Stomach smooth muscle (tissue), 2 donors: ENCODE measurements around the gene CASKIN1.

Experiments used
- H3K27ac ChIP-seq: one replicate; pipeline ENCODE4 v1.7.0; 2013; ENCODE audit warnings: mild to moderate bottlenecking, low read length, inconsistent platforms
- H3K27me3 ChIP-seq, 2 donors: one replicate each; pipeline ENCODE4 v1.7.0; 2013; ENCODE audit warnings: low read length in 2 of 2; ENCODE audit not compliant: insufficient read depth in 2 of 2, control insufficient read depth in 1 of 2
- H3K36me3 ChIP-seq, 2 donors: one replicate each; pipeline ENCODE4 v1.7.0; 2013; ENCODE audit warnings: low read length in 2 of 2; ENCODE audit not compliant: control insufficient read depth in 2 of 2, insufficient read depth in 2 of 2
- H3K4me1 ChIP-seq: one replicate; pipeline ENCODE4 v1.7.0; 2013; ENCODE audit warnings: low read length; ENCODE audit not compliant: control insufficient read depth, insufficient read depth
- H3K4me3 ChIP-seq, 2 donors: one replicate each; pipeline ENCODE4 v1.7.0; 2013; ENCODE audit warnings: low read length in 2 of 2
- H3K9ac ChIP-seq, 2 donors: one replicate each; pipeline ENCODE4 v1.7.0; 2013; ENCODE audit warnings: low read length in 2 of 2, mild to moderate bottlenecking in 1 of 2
- H3K9me3 ChIP-seq, 2 donors: one replicate each; pipeline ENCODE4 v1.7.0; 2013; ENCODE audit warnings: low read length in 2 of 2; ENCODE audit not compliant: control insufficient read depth in 2 of 2
- donor health status: healthy.
- donor health status: Pancreatic carcinoma.

The CASKIN1 gene

GRCh38 chr16:2152695-2153506, 43.5 kb downstream of the CASKIN1 start:
- H3K9me3 ChIP-seq = no peaks in the 10 kb centered on the region
- peak overlapping the region; percentile 71 for H3K27ac ChIP-seq
- H3K4me1 ChIP-seq = peaks cover 85% of the 10 kb centered on the region
- peak overlapping the region; percentile 82 to 96 for H3K4me3 ChIP-seq
- H3K27me3 ChIP-seq = no peaks in the 10 kb centered on the region
- H3K36me3 ChIP-seq = peaks cover 0 to 3% of the 10 kb centered on the region in 2 donors
- peak overlapping the region; percentile 59 to 72 for H3K9ac ChIP-seq

- Histone ChIP-seq H3K4me3 (peak overlapping the region in 1 of 2 donors; percentile 35), H3K27ac (peak overlapping the region; percentile 71), H3K9ac (peak overlapping the region in 1 of 2 donors; percentile 55), H3K4me1 (peaks cover 75% of the 10 kb centered on the region), H3K9me3 (no peaks in the 10 kb centered on the region), H3K27me3 (no peaks in the 10 kb centered on the region), H3K36me3 (peaks cover 0 to 3% of the 10 kb centered on the region in 2 donors)
These were observed 45.0 kb downstream of the CASKIN1 start for GRCh38 chr16:2151188-2152091.

GRCh38 chr16:2150418-2151187, 45.8 kb downstream of the CASKIN1 start:
- Histone ChIP-seq H3K4me3 (no peak overlapping the region), H3K36me3 (peaks cover 0 to 3% of the 10 kb centered on the region in 2 donors), H3K27ac (peak overlapping the region; percentile 31), H3K4me1 (peaks cover 72% of the 10 kb centered on the region), H3K27me3 (no peaks in the 10 kb centered on the region), H3K9ac (peak overlapping the region in 1 of 2 donors; percentile 5), H3K9me3 (no peaks in the 10 kb centered on the region)

DNA sequence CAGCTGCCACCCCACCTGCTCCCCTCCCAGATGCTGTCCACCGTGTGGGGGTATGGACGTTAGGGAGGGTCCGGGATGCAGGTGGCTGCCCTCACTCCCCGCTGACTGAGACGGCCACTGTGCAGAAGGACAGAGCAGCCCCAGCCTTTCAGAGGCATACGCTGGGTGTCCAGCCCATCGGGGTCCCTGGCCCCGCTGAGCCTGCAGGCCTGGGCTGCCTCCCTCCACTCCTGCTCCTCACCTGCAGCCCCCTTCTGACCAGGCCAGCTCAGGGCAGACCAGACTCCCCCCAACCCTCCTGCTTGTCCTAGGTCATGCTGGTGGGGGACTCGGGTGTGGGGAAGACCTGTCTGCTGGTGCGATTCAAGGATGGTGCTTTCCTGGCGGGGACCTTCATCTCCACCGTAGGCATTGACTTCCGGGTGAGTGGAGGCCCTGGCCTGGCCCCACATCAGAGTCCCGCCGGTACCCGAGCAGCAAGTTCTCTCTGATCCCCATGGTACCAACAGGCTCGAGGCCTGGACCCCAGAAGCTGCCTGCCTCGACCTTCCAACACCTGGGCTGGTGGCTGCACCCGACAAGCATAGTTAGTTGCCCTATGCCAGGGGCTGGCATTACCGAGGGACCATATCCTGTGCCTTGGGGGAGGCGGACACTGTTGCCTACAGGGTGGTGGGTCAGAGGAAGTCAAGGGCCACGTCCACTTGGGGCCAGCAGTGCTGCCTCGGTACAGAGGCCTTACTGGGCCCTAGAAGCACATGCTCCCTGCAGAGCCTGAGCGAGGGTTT, 46.6 kb downstream of the CASKIN1 start:
- H3K9me3 ChIP-seq = no peaks in the 10 kb centered on the region
- no peak overlapping the region for H3K27ac ChIP-seq
- peaks cover 0 to 3% of the 10 kb centered on the region in 2 donors for H3K36me3 ChIP-seq
- no peak overlapping the region for H3K4me3 ChIP-seq
- peaks cover 72% of the 10 kb centered on the region for H3K4me1 ChIP-seq
- H3K9ac ChIP-seq = no peak overlapping the region
- H3K27me3 ChIP-seq = no peaks in the 10 kb centered on the region

GRCh38 chr16:2148714-2149629, 47.4 kb downstream of the CASKIN1 start:
- H3K9me3 ChIP-seq = no peaks in the 10 kb centered on the region
- H3K4me1 ChIP-seq = peaks cover 63% of the 10 kb centered on the region
- no peak overlapping the region for H3K9ac ChIP-seq
- H3K36me3 ChIP-seq = peaks cover 0 to 3% of the 10 kb centered on the region in 2 donors
- H3K27ac ChIP-seq = no peak overlapping the region
- H3K4me3 ChIP-seq = peak overlapping the region in 1 of 2 donors; percentile 67
- H3K27me3 ChIP-seq = no peaks in the 10 kb centered on the region

GRCh38 chr16:2147981-2148671, 48.3 kb downstream of the CASKIN1 start, which contains the start of gene RAB26:
TSS of gene RAB26 (plus strand) at chr16:2148625. CDS start at chr16:2148784, 159 bp downstream.
- Histone ChIP-seq H3K9me3 (no peaks in the 10 kb centered on the region), H3K4me3 (peak within 1 kb of the TSS; percentile 53 to 69), H3K36me3 (peaks cover 0 to 3% of the 10 kb centered on the region in 2 donors), H3K27ac (peak within 1 kb of the TSS; percentile 41), H3K9ac (no peak within 1 kb of the TSS), H3K27me3 (no peaks in the 10 kb centered on the region), H3K4me1 (peaks cover 55% of the 10 kb centered on the region)

- H3K4me3 ChIP-seq = no peak overlapping the region
- no peaks in the 10 kb centered on the region for H3K9me3 ChIP-seq
- peaks cover 0 to 3% of the 10 kb centered on the region in 2 donors for H3K36me3 ChIP-seq
- H3K4me1 ChIP-seq = peaks cover 47% of the 10 kb centered on the region
- no peak overlapping the region for H3K9ac ChIP-seq
- H3K27ac ChIP-seq = peak overlapping the region; percentile 41
- H3K27me3 ChIP-seq = no peaks in the 10 kb centered on the region
These were observed 49.0 kb downstream of the CASKIN1 start for GRCh38 chr16:2147378-2147777.

- Histone ChIP-seq H3K27ac (no peak overlapping the region), H3K9ac (no peak overlapping the region), H3K27me3 (no peaks in the 10 kb centered on the region), H3K36me3 (no peaks in the 10 kb centered on the region), H3K4me1 (peaks cover 33% of the 10 kb centered on the region), H3K9me3 (no peaks in the 10 kb centered on the region), H3K4me3 (no peak overlapping the region)
These were observed 50.6 kb downstream of the CASKIN1 start for GRCh38 chr16:2145843-2146242.
